Measurements from ENCODE around the gene LONP2. TPM values are rescaled to one million over a fixed set of nuclear protein-coding genes. Genes with fewer than 3 reads are reported as not detected.

Gene LONP2
- total and polyA plus RNA-seq, 2 of the 13 experiments (the other 11 are each of a cell fraction or from before 2014, with no cell fraction given) = 39.2 to 63.3 TPM

DNA sequence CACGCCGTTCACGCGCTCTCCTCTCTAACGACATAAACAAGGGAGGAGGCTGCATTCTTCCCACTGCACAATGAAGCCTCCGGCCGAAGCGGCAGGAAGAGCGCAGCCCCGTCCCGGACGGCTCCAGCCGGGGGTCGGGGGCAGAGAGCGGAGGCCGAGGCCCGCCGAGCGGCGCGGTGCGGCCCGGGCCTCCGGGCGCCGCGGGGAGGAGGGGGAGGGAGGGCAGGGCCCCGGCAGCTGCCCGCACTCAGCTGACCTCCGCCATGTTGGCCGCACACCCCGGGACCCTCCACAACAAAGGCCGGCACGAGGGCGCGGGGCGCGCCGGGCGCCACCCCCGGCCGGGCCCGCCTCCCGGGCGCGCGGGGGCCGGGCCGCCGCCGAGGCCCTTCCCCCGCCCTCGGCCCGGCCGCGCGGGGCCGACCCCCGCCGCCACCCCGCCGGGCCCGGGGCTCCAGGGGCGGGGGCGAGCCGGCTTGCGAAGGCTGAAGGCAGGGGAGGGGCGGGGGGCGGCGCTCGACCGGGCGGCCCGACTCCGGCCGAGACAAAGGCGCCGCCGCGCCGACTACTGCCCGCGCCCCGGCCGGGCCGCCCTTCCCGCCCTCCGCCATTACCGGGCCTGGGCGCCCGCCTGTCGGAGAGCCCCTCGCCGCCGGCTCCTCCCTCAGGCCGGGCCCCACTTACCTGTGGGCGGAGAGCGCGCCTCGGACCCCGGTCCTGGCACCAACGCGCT, 140.6 kb downstream of the LONP2 start (continued):
- TF ChIP-seq, protein P1, sequence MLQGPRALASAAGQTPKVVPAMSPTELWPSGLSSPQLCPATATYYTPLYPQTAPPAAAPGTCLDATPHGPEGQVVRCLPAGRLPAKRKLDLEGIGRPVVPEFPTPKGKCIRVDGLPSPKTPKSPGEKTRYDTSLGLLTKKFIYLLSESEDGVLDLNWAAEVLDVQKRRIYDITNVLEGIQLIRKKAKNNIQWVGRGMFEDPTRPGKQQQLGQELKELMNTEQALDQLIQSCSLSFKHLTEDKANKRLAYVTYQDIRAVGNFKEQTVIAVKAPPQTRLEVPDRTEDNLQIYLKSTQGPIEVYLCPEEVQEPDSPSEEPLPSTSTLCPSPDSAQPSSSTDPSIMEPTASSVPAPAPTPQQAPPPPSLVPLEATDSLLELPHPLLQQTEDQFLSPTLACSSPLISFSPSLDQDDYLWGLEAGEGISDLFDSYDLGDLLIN (CRISPR knock-in tag; IDR thresholded peaks at IDR 0.05; ENCODE audit: borderline replicate concordance) = no peak
- TF ChIP-seq EED (CRISPR knock-in tag; IDR thresholded peaks at IDR 0.05) = 0 out of 2 replicates have a peak, but pooled peaks have one; percentile 7
- 0 out of 2 replicates have a peak, but pooled peaks have one; percentile 7 for TF ChIP-seq FOXA3 (CRISPR knock-in tag; IDR thresholded peaks at IDR 0.05)
- peak; percentile 45; the same call in 1 of the 2 replicates for TF ChIP-seq BORCS8-MEF2B (CRISPR knock-in tag; IDR thresholded peaks at IDR 0.05)
- TF ChIP-seq, protein P2, sequence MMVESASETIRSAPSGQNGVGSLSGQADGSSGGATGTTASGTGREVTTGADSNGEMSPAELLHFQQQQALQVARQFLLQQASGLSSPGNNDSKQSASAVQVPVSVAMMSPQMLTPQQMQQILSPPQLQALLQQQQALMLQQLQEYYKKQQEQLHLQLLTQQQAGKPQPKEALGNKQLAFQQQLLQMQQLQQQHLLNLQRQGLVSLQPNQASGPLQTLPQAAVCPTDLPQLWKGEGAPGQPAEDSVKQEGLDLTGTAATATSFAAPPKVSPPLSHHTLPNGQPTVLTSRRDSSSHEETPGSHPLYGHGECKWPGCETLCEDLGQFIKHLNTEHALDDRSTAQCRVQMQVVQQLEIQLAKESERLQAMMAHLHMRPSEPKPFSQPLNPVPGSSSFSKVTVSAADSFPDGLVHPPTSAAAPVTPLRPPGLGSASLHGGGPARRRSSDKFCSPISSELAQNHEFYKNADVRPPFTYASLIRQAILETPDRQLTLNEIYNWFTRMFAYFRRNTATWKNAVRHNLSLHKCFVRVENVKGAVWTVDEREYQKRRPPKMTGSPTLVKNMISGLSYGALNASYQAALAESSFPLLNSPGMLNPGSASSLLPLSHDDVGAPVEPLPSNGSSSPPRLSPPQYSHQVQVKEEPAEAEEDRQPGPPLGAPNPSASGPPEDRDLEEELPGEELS (CRISPR knock-in tag; IDR thresholded peaks at IDR 0.05) = no peak
- peak; percentile 83 for TF ChIP-seq ZFX (CRISPR knock-in tag; IDR thresholded peaks at IDR 0.05; ENCODE audit: low read depth)
- no peak for TF ChIP-seq RXRB (CRISPR knock-in tag; IDR thresholded peaks at IDR 0.05; ENCODE audit: borderline replicate concordance)
- TF ChIP-seq, protein P3, sequence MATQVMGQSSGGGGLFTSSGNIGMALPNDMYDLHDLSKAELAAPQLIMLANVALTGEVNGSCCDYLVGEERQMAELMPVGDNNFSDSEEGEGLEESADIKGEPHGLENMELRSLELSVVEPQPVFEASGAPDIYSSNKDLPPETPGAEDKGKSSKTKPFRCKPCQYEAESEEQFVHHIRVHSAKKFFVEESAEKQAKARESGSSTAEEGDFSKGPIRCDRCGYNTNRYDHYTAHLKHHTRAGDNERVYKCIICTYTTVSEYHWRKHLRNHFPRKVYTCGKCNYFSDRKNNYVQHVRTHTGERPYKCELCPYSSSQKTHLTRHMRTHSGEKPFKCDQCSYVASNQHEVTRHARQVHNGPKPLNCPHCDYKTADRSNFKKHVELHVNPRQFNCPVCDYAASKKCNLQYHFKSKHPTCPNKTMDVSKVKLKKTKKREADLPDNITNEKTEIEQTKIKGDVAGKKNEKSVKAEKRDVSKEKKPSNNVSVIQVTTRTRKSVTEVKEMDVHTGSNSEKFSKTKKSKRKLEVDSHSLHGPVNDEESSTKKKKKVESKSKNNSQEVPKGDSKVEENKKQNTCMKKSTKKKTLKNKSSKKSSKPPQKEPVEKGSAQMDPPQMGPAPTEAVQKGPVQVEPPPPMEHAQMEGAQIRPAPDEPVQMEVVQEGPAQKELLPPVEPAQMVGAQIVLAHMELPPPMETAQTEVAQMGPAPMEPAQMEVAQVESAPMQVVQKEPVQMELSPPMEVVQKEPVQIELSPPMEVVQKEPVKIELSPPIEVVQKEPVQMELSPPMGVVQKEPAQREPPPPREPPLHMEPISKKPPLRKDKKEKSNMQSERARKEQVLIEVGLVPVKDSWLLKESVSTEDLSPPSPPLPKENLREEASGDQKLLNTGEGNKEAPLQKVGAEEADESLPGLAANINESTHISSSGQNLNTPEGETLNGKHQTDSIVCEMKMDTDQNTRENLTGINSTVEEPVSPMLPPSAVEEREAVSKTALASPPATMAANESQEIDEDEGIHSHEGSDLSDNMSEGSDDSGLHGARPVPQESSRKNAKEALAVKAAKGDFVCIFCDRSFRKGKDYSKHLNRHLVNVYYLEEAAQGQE (IDR thresholded peaks at IDR 0.05; ENCODE audit: borderline replicate concordance in 1 of 2, low read depth in 1 of 2, low read length in 2 of 2) = peak in 1 of 2 experiments; percentile 20; a peak in 1 of 4 replicates
- no peak for TF ChIP-seq CHCHD3 (CRISPR knock-in tag; IDR thresholded peaks at IDR 0.05)
- peak; percentile 25; the same call in 1 of the 3 replicates for TF ChIP-seq MXI1 (IDR thresholded peaks at IDR 0.05; ENCODE audit: borderline replicate concordance, low read depth, low read length)
- TF ChIP-seq, protein P4, sequence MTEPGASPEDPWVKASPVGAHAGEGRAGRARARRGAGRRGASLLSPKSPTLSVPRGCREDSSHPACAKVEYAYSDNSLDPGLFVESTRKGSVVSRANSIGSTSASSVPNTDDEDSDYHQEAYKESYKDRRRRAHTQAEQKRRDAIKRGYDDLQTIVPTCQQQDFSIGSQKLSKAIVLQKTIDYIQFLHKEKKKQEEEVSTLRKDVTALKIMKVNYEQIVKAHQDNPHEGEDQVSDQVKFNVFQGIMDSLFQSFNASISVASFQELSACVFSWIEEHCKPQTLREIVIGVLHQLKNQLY (CRISPR knock-in tag; IDR thresholded peaks at IDR 0.05) = no peak
